Measurements from ENCODE around the gene MAN2A1. TPM values are rescaled to one million over a fixed set of nuclear protein-coding genes. Genes with fewer than 3 reads are reported as not detected.
A peak's percentile ranks its signal among the peaks of the same experiment; 100 is the strongest.

MAN2A1 gene
- total RNA-seq, 1 experiment from 2014 or later = 78.0 TPM

DNA sequence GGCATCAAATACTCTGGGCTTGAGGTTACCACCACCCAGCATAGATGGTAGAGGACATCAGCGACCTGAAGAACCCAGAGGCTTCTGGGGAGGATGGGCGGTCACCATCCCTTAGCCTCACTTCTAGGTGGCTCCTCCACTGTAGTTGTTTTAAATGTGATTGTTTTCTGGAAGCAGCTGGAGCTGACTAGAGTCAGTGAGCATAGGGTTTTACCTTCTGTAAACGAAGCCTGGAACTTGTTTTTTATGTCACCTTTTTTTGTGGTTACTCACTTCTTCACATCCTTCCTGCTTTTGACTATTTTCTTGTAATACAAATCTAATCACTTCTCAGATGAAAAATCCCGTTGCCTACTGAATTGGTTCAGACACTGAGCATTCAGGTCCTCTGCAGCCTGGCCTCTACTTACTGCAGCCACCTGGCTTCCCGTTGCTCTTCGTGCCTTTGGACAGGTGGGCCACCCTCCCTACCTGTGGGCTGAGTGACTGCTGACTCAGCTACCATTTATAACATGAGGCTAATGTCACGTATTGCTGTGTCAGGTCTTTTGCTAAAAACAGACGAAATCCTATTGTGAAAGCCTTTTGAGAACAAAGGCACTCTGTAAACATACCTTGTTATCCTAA lies 167.8 kb downstream of the MAN2A1 start:
- peaks cover 27 to 30% of the 10 kb centered on the region in 2 experiments for H3K4me1 Mint-ChIP-seq
- H4K8ac ChIP-seq (replicated peaks; ENCODE audit: insufficient read length, low read depth, low read length) = no peak overlapping the region
- no peak overlapping the region for H3K4me3 Mint-ChIP-seq
- no peak overlapping the region for H3K9ac ChIP-seq (ENCODE audit: extremely low read depth, insufficient read length, low read length)
- no peaks in the 10 kb centered on the region for H3K23me2 ChIP-seq (ENCODE audit: insufficient read length, low read depth, low read length, poor library complexity, severe bottlenecking)
- H4K91ac ChIP-seq (ENCODE audit: insufficient read length, low read depth, low read length) = no peak overlapping the region
- H3K4ac ChIP-seq (ENCODE audit: low read depth, low read length) = no peak overlapping the region
- H4K5ac ChIP-seq (ENCODE audit: insufficient read length, low read depth, low read length) = no peak overlapping the region
- H3T11ph ChIP-seq (ENCODE audit: low read length) = no peak overlapping the region
- no peak overlapping the region for H3K14ac ChIP-seq (ENCODE audit: insufficient read depth, low read length)
- no peak overlapping the region for H2AK5ac ChIP-seq (ENCODE audit: insufficient read length, low read length)
- no peaks in the 10 kb centered on the region for H3K27me3 Mint-ChIP-seq (ENCODE audit: low read depth)
- H4K20me1 ChIP-seq (ENCODE audit: control insufficient read depth, insufficient read depth, insufficient read length) = no peaks in the 10 kb centered on the region
- H2BK12ac ChIP-seq (ENCODE audit: insufficient read length, low read depth, low read length) = no peak overlapping the region
- H2BK5ac ChIP-seq (ENCODE audit: insufficient read length, low read length) = no peak overlapping the region
- no peak overlapping the region for H3K27ac ChIP-seq (ENCODE audit: insufficient read length, low read depth, low read length)
- H2BK15ac ChIP-seq (ENCODE audit: low read depth, low read length) = no peak overlapping the region
- no peak overlapping the region for H3K4me2 ChIP-seq (ENCODE audit: insufficient read depth, insufficient read length, low read length)
- TF ChIP-seq CTCF (conservative IDR thresholded peaks at IDR 0.05) = no peak
- no peak overlapping the region for H3K23ac ChIP-seq (ENCODE audit: insufficient read length, low read depth, low read length)
- no peak overlapping the region for H2AFZ ChIP-seq (ENCODE audit: low read length)
- no peak overlapping the region for H3K56ac ChIP-seq (ENCODE audit: insufficient read length, low read depth, low read length)
- no peaks in the 10 kb centered on the region for H3K9me3 Mint-ChIP-seq
- H2BK120ac ChIP-seq (ENCODE audit: low read depth, low read length, poor library complexity, severe bottlenecking) = no peak overlapping the region
- no peaks in the 10 kb centered on the region for H3K79me1 ChIP-seq (ENCODE audit: insufficient read depth, low read depth, low read length, poor library complexity, severe bottlenecking)
- no peaks in the 10 kb centered on the region for H3K27me3 ChIP-seq (ENCODE audit: insufficient read depth, low read length)
- no peak overlapping the region for H2BK20ac ChIP-seq (ENCODE audit: low read depth, low read length, poor library complexity, severe bottlenecking)
- H3K4me1 ChIP-seq (ENCODE audit: insufficient read depth, low read length) = peaks cover 3% of the 10 kb centered on the region; the same call in 1 of the 2 replicates
- H3K18ac ChIP-seq (ENCODE audit: insufficient read length, low read depth, low read length) = no peak overlapping the region
- no peaks in the 10 kb centered on the region for H3K79me2 ChIP-seq (ENCODE audit: insufficient read depth, low read length)
- WGBS (ENCODE audit: extremely low coverage, insufficient read length, low lambda C conversion rate) = no CpG with 5 or more reads among the region's 8 CpGs
- H3K36me3 Mint-ChIP-seq (ENCODE audit: insufficient read depth in 1 of 3, low read depth in 3 of 3) = peaks cover 24 to 70% (median 55%) of the 10 kb centered on the region in 3 experiments
- no peaks in the 10 kb centered on the region for H3K9me3 ChIP-seq (ENCODE audit: control insufficient read depth, low read depth, low read length)
- DNase-seq = no peak
- peak overlapping the region; percentile 39 to 67 (median 50); a peak in 6 of 7 replicates for H3K27ac Mint-ChIP-seq

All from H9 (cell line).